GM12891 (cell line): Measurements from ENCODE around the gene PRDX4.
"Not testable (repeated sequence)": the region's sequence is repeated elsewhere in the genome, so short reads cannot be mapped to it uniquely, and the experiment has no call there.

Experiments used
- DNase-seq: peaks from one replicate; pipeline ENCODE4 v3.0.0; 2011; ENCODE audit warnings: low spot score; ENCODE audit not compliant: insufficient read length
- FAIRE-seq: peaks from 2 replicates; lab custom pipeline; 2011; peaks lifted over from hg19 to GRCh38; lab: Jason Lieb, UNC
- PAX5 ChIP-seq: IDR thresholded peaks from 2 replicates; pipeline ENCODE4 v1.6.1; 2011; ENCODE audit warnings: low read length, moderate library complexity, mild to moderate bottlenecking; ENCODE audit not compliant: insufficient read depth, severe bottlenecking
- POLR2A ChIP-seq: IDR thresholded peaks from 2 replicates; pipeline ENCODE4 v1.6.1; 2011; ENCODE audit warnings: low read depth, low read length, control low read depth
- POLR2AphosphoS5 ChIP-seq: IDR thresholded peaks from 2 replicates; pipeline ENCODE4 v1.6.1; 2011; ENCODE audit warnings: low read depth, low read length, control low read depth
- POU2F2 ChIP-seq: IDR thresholded peaks from 2 replicates; pipeline ENCODE4 v1.6.1; 2011; ENCODE audit warnings: low read depth, mild to moderate bottlenecking, control low read depth, low read length, moderate library complexity
- SPI1 ChIP-seq: IDR thresholded peaks from 2 replicates; pipeline ENCODE4 v1.6.1; 2011; ENCODE audit warnings: low read depth, low read length, control low read depth
- TAF1 ChIP-seq: IDR thresholded peaks from 2 replicates; pipeline ENCODE4 v1.6.1; 2011; ENCODE audit warnings: low read depth, low read length, control low read depth

The PRDX4 gene

GRCh38 chrX:23670528-23670927 lies 3.2 kb downstream of the PRDX4 start:
- FAIRE-seq, result no peak
- TF ChIP-seq PAX5 (no peak), POLR2A (no peak), POLR2AphosphoS5 (no peak), POU2F2 (no peak), SPI1 (no peak), TAF1 (no peak)
- no peak for DNase-seq

- FAIRE-seq (no peak), DNase-seq (no peak)
- TF ChIP-seq POU2F2 (no peak), POLR2A (no peak), PAX5 (no peak), POLR2AphosphoS5 (no peak), TAF1 (no peak), SPI1 (no peak)
Measured at GRCh38 chrX:23673108-23673507, 5.8 kb downstream of the PRDX4 start.

GRCh38 chrX:23676486-23676885 lies 9.2 kb downstream of the PRDX4 start:
- FAIRE-seq, DNase-seq: not testable (repeated sequence)

- TF ChIP-seq POLR2AphosphoS5 (no peak), PAX5 (no peak), SPI1 (no peak), POU2F2 (no peak), TAF1 (no peak), POLR2A (no peak)
- no peak for DNase-seq
- no peak for FAIRE-seq
Measured at GRCh38 chrX:23692166-23692565, 24.9 kb downstream of the PRDX4 start.

GRCh38 chrX:23694606-23695005 lies 27.3 kb downstream of the PRDX4 start:
- FAIRE-seq (no peak), DNase-seq (peak; percentile 15)
- TF ChIP-seq TAF1 (no peak), PAX5 (no peak), SPI1 (no peak), POU2F2 (no peak), POLR2A (no peak), POLR2AphosphoS5 (no peak)

GRCh38 chrX:23699636-23700194 lies 32.4 kb downstream of the PRDX4 start:
- TF ChIP-seq TAF1 (no peak), SPI1 (no peak)
- no peak for FAIRE-seq
- no peak for DNase-seq

GRCh38 chrX:23704673-23705206 lies 37.4 kb downstream of the PRDX4 start:
- FAIRE-seq, result no peak
- no peak for TF ChIP-seq TAF1
- TF ChIP-seq POLR2A, result no peak
- no peak for TF ChIP-seq PAX5
- TF ChIP-seq SPI1, result no peak
- no peak for TF ChIP-seq POU2F2
- TF ChIP-seq POLR2AphosphoS5, result no peak
- no peak for DNase-seq

- TF ChIP-seq PAX5 (no peak), TAF1 (no peak), POU2F2 (no peak), POLR2A (no peak), SPI1 (no peak), POLR2AphosphoS5 (no peak)
- DNase-seq (no peak), FAIRE-seq (no peak)
Measured at GRCh38 chrX:23705235-23705634, 37.9 kb downstream of the PRDX4 start.

- no peak for FAIRE-seq
- no peak for DNase-seq
- TF ChIP-seq SPI1, result no peak
- no peak for TF ChIP-seq POLR2A
- no peak for TF ChIP-seq PAX5
- no peak for TF ChIP-seq POLR2AphosphoS5
- no peak for TF ChIP-seq POU2F2
- TF ChIP-seq TAF1, result no peak
Measured at GRCh38 chrX:23720117-23720677, 52.9 kb downstream of the PRDX4 start.

- TF ChIP-seq PAX5 (no peak), POLR2A (no peak), TAF1 (no peak), SPI1 (no peak), POLR2AphosphoS5 (no peak), POU2F2 (no peak)
- no peak for FAIRE-seq
- no peak for DNase-seq
Measured at GRCh38 chrX:23726191-23726590, 58.9 kb downstream of the PRDX4 start.
